GM21717 (cell line): ENCODE data around the gene TM9SF2.
A peak's percentile ranks its signal among the peaks of the same experiment; 100 is the strongest.
"Not testable (repeated sequence)": the region's sequence is repeated elsewhere in the genome, so short reads cannot be mapped to it uniquely, and the experiment has no call there.

Source experiments
- ATAC-seq: cut with Tn5 transposase; IDR thresholded peaks from one replicate; pipeline ENCODE4 v1.9.1; 2021; ENCODE audit warnings: mild to moderate bottlenecking, moderate library complexity; ENCODE audit not compliant: unreplicated experiment

TM9SF2 gene

DNA sequence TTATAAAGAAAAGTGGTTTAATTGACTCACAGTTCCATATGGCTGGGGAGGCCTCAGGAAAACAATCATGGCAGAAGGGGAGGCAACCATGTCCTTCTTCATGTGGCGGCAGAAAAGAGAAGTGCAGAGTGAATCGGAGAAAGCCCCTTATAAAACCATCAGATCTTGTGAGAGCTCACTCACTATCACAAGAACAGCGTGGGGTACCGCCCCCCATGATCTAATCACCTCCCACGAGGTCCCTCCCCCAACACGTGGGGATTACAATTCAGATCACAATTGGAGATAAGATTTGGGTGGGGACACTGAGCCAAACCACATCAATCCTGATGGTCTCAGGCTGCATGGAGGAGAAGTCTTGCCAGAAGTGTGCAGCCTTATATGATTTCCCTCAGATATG is 26.0 kb downstream of the TM9SF2 start:
- no peak for ATAC-seq

DNA sequence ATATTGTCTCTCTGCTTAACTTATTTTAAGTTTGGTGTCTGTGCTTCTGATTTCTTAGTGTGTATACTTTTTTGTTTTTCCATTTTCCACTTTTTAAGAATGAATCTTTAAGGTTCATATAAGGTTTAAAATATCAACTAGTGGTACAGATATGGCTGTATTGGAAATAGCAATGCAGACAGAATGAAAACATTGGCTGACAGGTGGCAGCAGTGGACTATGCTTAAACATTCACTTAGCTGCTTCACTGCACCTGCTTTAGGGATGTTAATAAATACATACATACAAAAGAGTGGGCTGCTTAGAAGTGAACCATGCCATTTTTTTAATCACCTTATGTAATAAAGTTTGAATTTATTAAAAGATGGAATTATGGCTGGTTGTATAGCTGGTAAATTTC is 27.3 kb downstream of the TM9SF2 start:
- ATAC-seq = peak; percentile 48

DNA sequence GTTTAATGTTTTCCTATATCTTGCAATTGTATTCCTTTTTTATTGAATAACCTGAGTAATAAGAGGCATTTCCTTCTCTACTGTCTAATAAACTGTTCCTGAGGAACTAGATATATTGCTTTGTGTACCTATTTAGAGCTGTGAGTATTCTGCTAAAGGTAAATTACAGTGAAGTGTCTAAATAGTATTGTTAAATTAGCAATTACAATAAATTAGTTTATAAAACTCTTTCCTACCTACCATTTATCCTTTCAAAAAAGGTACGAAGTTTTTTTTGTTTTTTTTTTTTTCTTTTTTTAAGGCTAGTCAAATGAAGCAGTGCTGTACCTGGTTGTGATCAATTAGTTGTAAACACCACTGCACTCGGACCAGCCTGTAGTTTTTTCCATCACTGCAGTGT is 34.8 kb downstream of the TM9SF2 start:
- ATAC-seq = no peak

DNA sequence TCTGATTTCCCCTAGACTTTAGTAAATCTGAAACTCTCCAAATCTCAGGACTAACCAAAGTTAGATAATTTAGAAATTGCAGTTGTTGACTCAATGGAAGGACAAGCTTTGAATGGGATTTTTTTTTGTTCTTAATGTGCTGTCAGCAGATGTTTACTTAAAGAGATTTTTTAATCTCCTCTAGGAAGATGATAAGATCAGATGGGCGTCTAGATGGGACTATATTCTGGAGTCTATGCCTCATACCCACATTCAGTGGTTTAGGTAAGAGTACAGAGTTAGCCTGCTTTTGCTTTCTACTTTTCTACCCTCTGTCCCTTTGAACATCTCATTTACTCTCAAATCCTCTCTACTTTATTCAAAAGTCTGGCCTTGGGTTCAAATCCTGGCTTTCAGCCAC is 39.3 kb downstream of the TM9SF2 start:
- no peak for ATAC-seq

DNA sequence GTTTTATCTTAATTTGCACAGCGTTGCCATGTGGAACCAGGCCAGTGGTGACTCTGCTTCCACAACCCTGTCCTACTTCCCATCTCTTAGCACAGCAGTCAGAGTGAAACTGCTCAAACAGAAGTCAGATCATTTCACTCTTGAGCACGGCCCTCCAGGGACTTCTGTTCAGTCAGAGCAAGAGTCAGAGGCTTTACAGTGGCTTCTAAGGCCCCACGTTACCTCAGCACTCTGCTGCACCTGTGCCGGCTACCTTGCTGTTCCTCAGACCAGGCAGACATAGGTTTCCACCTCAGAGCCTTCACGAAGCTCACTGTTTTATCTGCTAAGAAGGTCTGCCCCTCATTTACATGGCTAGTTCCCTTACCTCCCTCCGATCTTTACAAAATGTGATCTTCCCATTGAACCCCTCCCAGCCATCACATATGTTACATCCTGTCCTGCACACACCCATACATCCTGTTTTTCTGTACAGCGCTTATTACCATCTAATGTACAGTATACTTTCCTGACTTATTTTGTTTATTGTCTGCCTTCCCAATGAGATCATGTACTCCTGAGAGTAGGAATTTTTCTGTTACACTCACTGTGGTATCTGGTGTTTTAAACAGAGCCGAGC is 41.6 kb downstream of the TM9SF2 start:
- ATAC-seq = peak; percentile 95

DNA sequence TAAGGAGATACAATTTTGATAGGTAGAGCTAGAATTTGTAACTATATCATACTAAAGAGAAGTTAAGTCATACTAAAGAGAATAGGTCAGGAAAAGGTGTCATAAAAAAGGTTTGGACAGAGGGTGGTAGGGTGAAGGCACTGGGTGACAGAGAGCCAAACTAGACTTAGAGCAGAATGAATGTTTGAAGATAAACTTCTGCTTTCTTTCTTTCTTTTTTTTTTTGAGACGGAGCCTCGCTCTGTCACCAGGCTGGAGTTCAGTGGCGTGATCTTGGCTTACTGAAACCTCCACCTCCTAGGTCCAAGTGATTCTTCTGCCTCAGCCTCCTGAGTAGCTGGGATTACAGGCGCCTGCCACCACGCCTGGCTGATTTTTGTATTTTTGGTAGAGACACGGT is 44.1 kb downstream of the TM9SF2 start:
- ATAC-seq = no peak

DNA sequence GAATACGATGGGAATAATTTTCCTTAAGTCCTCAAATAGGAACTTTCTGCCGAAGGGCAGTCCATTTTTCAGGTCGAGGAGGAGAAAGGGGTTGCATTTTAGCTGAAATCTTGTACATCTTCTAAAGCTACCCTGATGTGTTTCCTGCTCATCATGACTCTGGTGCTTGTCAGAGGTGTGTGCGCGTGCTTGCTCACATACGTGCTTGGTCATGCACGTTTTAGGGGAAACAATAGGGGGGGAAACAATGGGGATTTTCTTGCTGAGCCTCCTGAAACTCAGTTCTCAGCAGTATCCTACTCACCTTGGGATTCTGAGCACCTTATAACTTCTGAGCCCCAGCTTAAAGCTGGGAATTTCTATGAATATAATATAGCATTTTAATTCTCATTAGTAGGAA is 44.7 kb downstream of the TM9SF2 start:
- ATAC-seq = no peak

DNA sequence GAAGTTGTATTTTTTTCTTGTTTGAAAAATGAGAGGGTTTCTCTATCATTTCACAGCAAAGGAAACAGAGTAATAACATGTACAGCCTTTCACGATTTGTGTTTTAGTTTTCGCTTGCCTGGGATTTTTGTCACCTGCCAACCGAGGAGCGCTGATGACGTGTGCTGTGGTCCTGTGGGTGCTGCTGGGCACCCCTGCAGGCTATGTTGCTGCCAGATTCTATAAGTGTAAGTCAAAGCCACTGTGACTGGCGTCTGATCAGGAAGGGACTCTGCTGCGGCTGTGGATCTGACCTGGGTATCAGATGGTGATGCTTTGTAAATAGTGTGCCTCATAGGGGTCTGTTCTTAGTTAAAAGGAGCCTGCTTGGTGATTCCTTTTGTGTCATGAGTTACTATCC is 45.6 kb downstream of the TM9SF2 start:
- ATAC-seq = no peak

DNA sequence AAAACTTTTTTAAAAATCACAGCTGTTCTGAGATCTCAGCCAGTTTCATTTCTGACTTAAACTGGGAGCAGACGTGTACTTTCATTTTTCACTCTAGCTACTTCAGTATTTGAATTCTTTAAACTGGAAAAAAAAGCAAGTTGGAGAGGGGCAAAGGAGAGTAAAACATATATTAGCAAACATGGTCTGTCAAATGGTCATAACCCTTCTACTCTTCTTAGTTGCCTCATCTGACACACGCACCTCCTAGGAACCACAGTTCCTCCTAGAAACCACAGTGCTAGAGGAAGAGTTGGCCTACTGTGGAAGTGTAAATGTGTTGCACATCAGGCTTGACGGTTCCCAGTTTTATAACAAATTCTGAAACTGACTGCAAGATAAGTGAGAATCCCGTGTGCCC is 47.2 kb downstream of the TM9SF2 start:
- peak; percentile 62 for ATAC-seq

DNA sequence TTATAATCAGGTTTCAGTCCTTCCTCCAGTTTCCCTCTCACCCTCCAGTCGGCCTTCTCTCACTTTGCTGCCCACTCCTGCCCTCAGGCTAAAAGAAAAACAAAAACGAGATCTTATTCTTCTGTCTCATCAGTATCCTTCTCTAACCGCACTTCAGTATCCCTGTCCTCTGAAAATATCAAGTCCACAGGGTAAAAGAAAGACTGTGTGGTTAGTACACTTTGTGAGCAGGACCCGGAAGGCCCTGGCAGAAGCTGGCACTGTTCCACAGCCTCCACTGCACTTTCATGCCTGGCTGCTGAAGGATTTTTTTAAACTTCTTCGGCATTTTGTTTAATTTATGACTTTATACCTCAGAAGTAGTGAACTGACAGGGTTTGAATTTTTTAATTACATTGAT is 51.8 kb downstream of the TM9SF2 start:
- no peak for ATAC-seq

DNA sequence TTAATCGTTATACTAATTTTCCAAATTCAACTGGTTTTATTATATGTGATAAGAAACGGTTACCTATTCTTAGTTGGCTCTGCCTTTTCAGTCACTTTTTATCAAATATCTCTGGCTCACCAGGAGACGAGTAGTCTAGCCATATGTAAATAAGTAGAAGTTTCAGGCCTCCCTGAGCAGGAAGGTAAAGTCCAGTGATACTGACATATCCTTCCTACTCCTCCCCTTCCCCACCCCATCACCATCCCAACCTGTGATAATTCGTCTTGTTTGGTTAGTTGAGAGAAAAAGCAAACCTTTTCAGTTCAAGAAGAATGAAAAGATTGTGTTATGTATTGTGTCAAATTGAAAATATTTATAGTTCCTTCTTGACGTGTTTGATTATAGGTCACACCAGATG is 53.9 kb downstream of the TM9SF2 start:
- no peak for ATAC-seq

DNA sequence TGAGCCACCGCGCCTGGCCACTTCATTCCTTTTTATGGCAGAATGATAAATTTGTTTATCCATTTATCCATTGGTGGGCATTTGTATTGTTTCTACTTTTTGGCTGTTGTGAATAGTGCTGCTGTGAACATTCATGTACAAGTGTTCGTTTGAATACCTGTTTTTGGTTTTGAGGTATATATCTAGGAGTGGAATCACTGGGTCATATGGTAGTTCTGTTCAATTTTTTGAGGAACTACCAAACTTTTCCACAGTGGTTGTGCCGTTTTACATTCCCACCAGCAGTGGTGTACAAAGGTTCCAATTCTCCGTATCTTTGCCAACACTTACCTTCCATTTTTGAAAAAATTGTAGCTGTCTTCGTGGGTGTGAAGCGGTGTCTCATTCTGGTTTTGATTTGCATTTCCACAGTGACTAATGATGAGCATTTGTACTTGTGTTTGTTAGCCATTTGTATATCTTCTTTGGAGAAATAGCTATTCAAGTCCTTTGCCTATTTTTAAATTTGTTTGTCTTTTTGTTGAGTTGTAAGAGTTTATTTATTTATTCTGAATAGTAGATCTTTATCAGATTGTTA is 55.7 kb downstream of the TM9SF2 start:
- no peak for ATAC-seq

DNA sequence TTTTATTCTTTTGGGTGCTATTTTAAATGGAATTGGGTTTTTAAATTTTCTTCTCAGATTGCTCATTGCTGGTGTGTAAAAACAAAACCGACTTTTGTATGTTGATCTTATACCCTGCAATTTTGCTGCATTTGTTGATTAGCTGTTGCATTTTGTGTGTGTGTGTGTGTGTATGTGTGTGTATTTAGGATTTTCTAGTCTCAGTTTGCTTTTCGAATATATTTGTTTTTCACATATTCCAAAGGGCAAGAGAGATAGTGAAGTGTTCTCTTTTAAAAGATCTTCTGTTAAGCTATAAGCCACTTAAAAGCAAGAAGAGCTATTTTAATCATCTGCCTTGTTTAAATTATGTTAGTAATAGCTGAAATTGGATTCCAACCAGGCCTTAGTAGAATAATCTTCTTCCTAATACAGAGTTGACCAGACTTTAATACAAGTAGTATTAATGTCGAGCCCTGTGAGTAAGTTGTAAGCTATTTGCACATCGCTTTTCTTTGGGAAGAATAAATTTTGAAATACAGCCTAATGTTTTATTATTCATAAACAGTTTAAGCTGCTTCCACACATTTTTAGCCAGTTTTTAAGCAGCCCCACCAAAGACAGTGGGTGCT is 57.4 kb downstream of the TM9SF2 start:
- no peak for ATAC-seq

DNA sequence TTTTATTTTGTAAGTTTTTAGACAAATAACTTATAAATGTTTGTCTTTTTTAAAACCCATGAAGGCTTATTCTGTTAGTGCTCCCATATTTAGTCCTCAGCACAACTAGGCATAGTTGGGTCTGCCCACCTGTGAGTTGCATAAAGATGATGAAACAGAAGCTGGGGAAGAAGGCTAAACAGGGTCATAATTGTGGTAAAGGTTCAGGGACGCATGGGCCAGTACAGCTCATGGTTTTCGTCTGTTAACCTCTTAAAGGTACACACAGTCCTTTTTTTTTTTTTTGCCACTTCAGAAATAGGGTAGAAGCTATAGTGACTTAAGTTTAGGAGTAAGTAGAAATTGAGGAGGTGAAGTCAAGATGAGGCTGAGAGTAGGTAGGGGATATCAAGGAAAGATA is 58.3 kb downstream of the TM9SF2 start:
- ATAC-seq = no peak

DNA sequence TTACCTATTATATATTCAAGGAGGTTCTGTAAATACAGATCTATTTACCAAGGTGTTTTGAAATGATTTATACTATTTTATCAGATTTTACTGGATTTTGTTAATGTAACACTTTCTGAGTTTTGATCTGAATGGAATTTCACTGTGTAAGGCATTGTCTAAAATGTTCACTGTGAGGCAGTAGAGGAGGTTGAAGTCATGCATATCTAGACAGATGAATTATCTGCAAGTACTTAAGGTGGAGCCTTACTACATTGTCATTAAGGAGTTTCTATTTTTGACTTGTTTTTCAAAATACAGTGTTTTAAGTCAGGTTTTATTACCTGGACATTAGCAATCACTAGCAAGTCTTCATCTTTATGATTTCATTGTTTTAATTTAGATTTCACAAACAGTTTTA is 62.1 kb downstream of the TM9SF2 start:
- ATAC-seq = no peak

DNA sequence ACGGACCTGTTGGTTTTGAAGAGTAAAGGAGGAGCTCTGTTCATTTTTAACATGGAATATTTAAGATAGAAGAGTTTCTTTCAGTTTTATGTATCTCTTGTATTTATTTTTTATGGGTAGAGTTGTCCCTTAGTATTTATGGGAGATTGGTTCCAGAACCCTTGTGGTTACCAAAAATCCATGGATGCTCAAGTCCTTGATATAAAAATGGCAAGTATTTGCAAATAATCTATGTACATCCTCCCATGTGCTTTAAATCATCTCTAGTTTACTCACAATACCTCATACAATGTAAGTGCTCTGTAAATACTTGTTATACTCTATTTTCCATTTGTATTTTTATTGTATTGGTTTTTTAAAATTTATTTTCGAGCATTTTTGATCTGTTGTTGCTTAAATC is 63.1 kb downstream of the TM9SF2 start:
- ATAC-seq = no peak

DNA sequence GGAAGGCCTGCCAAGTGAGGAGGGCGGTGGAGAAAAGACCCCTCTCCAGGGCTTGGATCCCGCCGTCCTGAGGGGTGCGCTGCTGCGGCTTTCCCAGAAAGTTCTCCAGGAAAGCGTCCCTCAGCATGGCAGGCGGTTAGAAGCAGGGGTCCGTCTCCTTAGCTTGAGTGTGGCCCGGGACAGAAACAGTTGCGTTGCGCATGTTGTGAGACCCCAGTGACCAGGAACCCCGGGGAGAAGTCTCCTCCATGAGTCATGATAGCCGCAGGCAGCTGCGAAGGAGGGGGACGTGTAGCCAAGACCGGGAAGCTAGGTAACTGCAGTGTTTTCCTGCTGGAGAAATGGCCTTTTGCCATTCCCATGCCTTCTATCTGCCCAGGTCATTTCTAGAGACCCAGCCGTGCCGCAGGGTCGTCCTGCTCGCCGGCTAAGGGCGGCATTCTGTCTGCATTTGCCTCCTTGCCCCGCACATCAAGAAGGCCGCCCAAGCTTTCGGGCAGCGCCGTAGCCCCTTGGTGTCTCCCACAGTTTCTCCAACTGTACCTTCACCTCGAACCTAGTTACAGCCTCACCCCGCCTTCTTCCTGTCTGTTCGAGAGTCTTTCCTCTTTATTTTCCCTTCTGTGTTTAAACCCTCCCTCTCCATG is 64.3 kb downstream of the TM9SF2 start:
- no peak for ATAC-seq

DNA sequence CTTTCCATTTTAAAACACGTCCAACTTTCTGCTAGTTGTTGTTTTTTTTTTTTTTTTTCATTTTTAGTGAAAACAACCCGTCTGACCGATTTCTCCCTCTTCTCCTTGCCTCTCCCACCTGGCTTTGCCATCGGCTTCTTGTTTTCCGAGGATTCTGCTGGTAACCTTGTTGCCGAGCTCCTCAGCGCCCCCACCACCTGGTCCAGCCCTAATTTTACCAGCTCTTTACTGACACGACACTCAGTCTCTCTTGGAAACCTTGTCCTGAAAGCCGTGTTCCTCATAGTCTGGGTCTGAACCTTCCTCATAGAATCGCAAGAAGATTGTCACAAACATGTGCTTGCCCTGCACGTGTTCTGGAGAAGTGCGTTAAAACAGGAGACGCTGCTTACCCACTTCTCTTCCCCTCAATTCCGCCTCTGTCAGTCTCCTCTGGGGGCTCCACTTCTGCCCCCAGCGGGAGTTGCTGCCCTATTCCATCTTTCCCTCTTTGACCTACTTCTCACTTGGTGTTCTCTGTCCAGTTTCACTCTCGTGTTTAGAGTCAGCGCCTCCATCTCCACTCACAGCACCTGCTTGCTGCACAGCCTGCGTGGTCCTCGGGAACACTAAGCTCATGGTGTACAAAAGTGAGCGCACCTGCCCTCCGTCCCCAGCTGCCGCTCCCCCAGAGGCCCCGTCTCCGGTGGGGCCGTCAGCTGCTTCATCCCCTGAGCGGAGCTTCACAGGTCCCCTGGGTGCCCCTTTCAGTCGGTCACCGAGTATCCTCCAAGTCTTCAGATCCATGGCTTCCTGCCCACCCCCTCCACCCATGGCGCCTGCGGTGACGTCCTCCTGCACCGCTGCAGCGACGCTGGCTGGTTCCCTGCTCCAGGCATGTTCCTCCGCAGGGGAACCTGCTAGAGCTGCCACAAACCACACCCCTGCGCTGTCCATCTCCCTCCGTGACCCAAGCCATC is 65.1 kb downstream of the TM9SF2 start:
- ATAC-seq = no peak

DNA sequence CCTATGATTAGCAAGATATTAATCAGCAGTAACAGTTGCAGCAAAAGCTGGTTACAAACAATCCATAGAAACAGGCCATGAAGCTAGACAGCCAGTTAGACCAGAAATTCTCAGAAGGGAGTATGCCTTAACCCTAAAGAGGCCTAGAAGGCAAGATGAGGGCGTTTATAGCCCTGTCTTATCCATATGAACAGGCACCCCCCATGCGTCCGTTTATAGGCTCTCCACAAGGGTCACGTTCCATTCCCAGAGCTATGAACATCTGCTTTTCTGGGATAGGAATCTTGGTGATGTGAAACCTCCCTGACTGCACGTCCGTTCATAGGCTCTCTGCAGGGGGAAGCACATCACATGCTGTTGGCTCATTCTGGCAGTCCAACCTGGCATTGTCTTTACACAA is 67.6 kb downstream of the TM9SF2 start:
- not testable (repeated sequence) for ATAC-seq

DNA sequence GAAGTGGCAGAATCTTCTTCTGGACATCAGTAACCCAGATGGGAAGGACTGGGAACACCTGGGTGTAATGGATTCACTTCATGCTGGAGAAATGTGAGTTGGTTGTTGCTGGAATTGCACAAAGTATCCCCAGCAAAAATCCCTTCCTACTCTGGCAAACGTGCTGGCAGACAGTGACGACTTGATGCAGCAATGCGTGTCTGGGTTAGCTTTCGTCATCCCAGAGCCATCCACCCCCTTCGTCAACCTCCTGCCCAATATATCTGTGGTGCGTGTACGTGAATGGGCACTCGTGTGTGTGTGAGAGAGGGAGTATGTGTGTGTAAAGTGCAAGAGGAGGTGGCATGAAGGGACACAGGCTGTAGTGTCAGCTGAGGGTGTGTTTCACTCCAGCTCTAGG is 70.9 kb downstream of the TM9SF2 start:
- ATAC-seq = no peak

DNA sequence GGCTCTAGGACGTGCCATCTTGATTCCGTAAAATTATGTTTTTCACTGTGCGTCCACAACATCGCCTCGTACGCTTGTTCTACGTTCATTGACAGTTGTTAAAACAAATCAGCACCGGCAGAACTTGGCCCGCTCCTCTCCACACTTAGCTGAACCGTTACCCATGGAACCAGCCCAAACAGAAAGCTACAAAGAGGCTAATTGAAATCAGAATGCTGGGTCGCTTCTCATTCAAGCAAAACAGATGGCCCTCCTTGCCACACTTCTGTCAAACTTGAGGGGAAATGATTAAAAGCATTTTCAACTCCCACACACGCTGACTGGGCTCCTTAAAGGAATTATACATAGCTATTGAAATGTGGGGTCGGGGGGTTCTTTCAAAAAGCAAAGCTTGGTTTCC is 71.6 kb downstream of the TM9SF2 start:
- ATAC-seq = no peak
